ENCODE data around the gene HOXA7. TPM values are rescaled to one million over a fixed set of nuclear protein-coding genes. Genes with fewer than 3 reads are reported as not detected.

Gene HOXA7
- total and polyA plus RNA-seq, 2 donors (not counting 3 experiments of a cell fraction or from before 2014, with no cell fraction given) = 18.1 to 18.5 TPM

- no peaks in the 10 kb centered on the region for H4K20me1 ChIP-seq (replicated peaks; ENCODE audit: control insufficient read depth, extremely low read depth, insufficient read depth, low read length)
- H3K27ac ChIP-seq (ENCODE audit: insufficient read depth, low read depth, low read length) = peak overlapping the region; percentile 96
- DNase-seq (ENCODE audit: low read depth, low spot score) (peak; percentile 80), FAIRE-seq (peak; percentile 67)
- H3K4me2 ChIP-seq (ENCODE audit: insufficient read depth, low read length) = peak overlapping the region; percentile 98
- H3K4me1 ChIP-seq (ENCODE audit: control insufficient read depth, extremely low read depth, insufficient read depth, low read length) = peaks cover 57% of the 10 kb centered on the region
- peaks cover 100% of the 10 kb centered on the region for H3K79me2 ChIP-seq (ENCODE audit: control insufficient read depth, insufficient read depth, low read length)
- H3K27me3 ChIP-seq (ENCODE audit: control insufficient read depth in 2 of 2, insufficient read depth in 2 of 2, low read length in 2 of 2) = no peaks in the 10 kb centered on the region
- TF ChIP-seq, protein P1, sequence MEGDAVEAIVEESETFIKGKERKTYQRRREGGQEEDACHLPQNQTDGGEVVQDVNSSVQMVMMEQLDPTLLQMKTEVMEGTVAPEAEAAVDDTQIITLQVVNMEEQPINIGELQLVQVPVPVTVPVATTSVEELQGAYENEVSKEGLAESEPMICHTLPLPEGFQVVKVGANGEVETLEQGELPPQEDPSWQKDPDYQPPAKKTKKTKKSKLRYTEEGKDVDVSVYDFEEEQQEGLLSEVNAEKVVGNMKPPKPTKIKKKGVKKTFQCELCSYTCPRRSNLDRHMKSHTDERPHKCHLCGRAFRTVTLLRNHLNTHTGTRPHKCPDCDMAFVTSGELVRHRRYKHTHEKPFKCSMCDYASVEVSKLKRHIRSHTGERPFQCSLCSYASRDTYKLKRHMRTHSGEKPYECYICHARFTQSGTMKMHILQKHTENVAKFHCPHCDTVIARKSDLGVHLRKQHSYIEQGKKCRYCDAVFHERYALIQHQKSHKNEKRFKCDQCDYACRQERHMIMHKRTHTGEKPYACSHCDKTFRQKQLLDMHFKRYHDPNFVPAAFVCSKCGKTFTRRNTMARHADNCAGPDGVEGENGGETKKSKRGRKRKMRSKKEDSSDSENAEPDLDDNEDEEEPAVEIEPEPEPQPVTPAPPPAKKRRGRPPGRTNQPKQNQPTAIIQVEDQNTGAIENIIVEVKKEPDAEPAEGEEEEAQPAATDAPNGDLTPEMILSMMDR (IDR thresholded peaks at IDR 0.05; ENCODE audit: extremely low read depth in 1 of 2, insufficient read depth in 1 of 2, low read depth in 1 of 2, low read length in 2 of 2) = no peak
- no peak for TF ChIP-seq JUN (IDR thresholded peaks at IDR 0.05; ENCODE audit: borderline replicate concordance, insufficient read depth, insufficient read length, low read depth)
- no peak for TF ChIP-seq POLR2A (IDR thresholded peaks at IDR 0.05; ENCODE audit: low read depth, low read length)
- no peak for TF ChIP-seq MYC (IDR thresholded peaks at IDR 0.05; ENCODE audit: low read depth, low read length)
- TF ChIP-seq FOS (IDR thresholded peaks at IDR 0.05; ENCODE audit: borderline replicate concordance, insufficient read depth, low read length) = no peak
- peak; percentile 16 for TF ChIP-seq GATA2 (IDR thresholded peaks at IDR 0.05; ENCODE audit: insufficient read depth, insufficient read length, low read depth, low read length)
- peak; percentile 58 for TF ChIP-seq POLR2AphosphoS5 (IDR thresholded peaks at IDR 0.05; ENCODE audit: insufficient read depth, low read depth, low read length)
- no peak overlapping the region for H2AFZ ChIP-seq (ENCODE audit: low read depth, low read length)
- intact Hi-C loops (cut with micrococcal nuclease) (loop anchor here (1.0 kb wide), 2 partner anchors 8 to 13 kb away; no protein-coding TSS in a partner anchor), dilution Hi-C loops (cut with MboI; ENCODE audit: extremely low pct_ligation_motif_present, low sequenced_read_pairs) (loop anchor here (25.0 kb wide), 1 partner anchor 984 kb away; no protein-coding TSS in a partner anchor)
- no peaks in the 10 kb centered on the region for H3K36me3 ChIP-seq (ENCODE audit: control insufficient read depth in 2 of 2, extremely low read depth in 1 of 2, insufficient read depth in 2 of 2, low read length in 2 of 2)
- peak overlapping the region; percentile 44 to 88 (median 59) for H3K4me3 ChIP-seq (replicated peaks in 1 of 3; ENCODE audit: insufficient read depth in 1 of 3, low read depth in 1 of 3, low read length in 3 of 3)
- BruUV-seq (replicated peaks) = TSS peak; percentile 19
- POLR2A ChIA-PET = interaction anchor here (0.7 kb wide), 1 partner anchor 71 kb away, joined by 4 read pairs; no protein-coding TSS in a partner anchor
- H3K9me3 ChIP-seq (replicated peaks; ENCODE audit: control insufficient read depth, insufficient read depth, low read length) = no peaks in the 10 kb centered on the region
- H3K9me1 ChIP-seq (replicated peaks; ENCODE audit: control insufficient read depth, extremely low read depth, insufficient read depth, low read length) = no peaks in the 10 kb centered on the region
- peak overlapping the region; percentile 91 for H3K9ac ChIP-seq (replicated peaks; ENCODE audit: extremely low read depth, insufficient read depth, low read length)
- CTCF ChIA-PET = interaction anchor here (0.7 to 7.4 kb wide), 7 partner anchors 7 to 50 kb away, joined by 3 to 86 read pairs (median 14); partner anchors contain the start of genes HOXA11 and HOXA3
Observed at GRCh38 chr7:27171325-27171636, 14.8 kb upstream of the HOXA7 start.
